Upper lobe of right lung (tissue), 1 donor: ENCODE data around the gene EDARADD. TPM values are rescaled to one million over a fixed set of nuclear protein-coding genes. Genes with fewer than 3 reads are reported as not detected.

Source experiments
- ATAC-seq: fragments of 200-7000 bp; cut with Tn5 transposase; one replicate; pipeline ENCODE4 v1.9.1; 2020; ENCODE audit warnings: mild to moderate bottlenecking, moderate library complexity
- DNase-seq: peaks from one replicate; pipeline ENCODE4 v3.0.0-alpha.2; 2020
- H3K27ac ChIP-seq: fragments of 200-600 bp; one replicate; pipeline ENCODE4 v1.8.0; 2022
- H3K27me3 ChIP-seq: fragments of 200-600 bp; one replicate; pipeline ENCODE4 v1.8.0; 2022; ENCODE audit warnings: mild to moderate bottlenecking
- H3K36me3 ChIP-seq: fragments of 200-600 bp; one replicate; pipeline ENCODE4 v1.8.0; 2022
- H3K4me1 ChIP-seq: fragments of 200-600 bp; one replicate; pipeline ENCODE4 v1.8.0; 2022
- H3K4me3 ChIP-seq: fragments of 200-600 bp; one replicate; pipeline ENCODE4 v1.8.0; 2022; ENCODE audit warnings: mild to moderate bottlenecking
- H3K9me3 ChIP-seq: fragments of 200-600 bp; one replicate; pipeline ENCODE4 v1.8.0; 2022
- intact Hi-C: fragments of 100-400 bp; cut with DNase I; formaldehyde crosslinking; loops from one replicate; pipeline ENCODE4 v1.11.0; 2022
- total RNA-seq: library from RNA; stranded (reverse); fragmentation: NEBNext Ultra II Directional; extraction: Animal tissue kit (Norgen Biotek cat#: 25700); gene quantifications from one replicate; pipeline ENCODE4 v1.2.1, GENCODE V29; 2021
- TF ChIP-seq, protein P1 (sequence below): fragments of 200-600 bp; IDR thresholded peaks from one replicate; pipeline ENCODE4 v1.8.0; 2022; ENCODE audit warnings: antibody characterized with exemption
- donor health status: DM: no; HTN: yes; CAD: no; lungs with severe emphysema.

Gene EDARADD
- total RNA-seq, 1 donor from 2014 or later, result 0.78 TPM

DNA sequence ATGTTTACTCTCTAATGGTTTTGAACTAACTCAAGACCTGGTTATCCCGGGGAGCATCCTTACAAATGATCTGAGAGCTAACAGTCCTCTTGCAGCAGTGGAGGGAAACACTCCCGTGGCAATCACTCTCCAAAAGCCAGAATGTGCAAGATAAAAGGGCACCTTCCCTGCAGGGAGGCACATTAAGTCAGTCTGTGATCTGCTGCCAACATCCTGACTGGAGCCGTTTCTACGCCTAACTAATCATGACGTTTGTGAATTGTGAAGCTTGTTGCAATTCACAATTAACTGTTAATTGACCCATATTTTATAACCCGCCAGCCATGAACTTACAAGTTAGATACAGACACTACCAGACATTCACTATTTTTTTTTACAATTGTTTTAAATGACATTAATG, 77.6 kb downstream of the EDARADD start:
- no peaks in the 10 kb centered on the region for H3K27me3 ChIP-seq
- ATAC-seq (no peak), DNase-seq (no peak)
- H3K27ac ChIP-seq, result no peak overlapping the region
- TF ChIP-seq, protein P1, sequence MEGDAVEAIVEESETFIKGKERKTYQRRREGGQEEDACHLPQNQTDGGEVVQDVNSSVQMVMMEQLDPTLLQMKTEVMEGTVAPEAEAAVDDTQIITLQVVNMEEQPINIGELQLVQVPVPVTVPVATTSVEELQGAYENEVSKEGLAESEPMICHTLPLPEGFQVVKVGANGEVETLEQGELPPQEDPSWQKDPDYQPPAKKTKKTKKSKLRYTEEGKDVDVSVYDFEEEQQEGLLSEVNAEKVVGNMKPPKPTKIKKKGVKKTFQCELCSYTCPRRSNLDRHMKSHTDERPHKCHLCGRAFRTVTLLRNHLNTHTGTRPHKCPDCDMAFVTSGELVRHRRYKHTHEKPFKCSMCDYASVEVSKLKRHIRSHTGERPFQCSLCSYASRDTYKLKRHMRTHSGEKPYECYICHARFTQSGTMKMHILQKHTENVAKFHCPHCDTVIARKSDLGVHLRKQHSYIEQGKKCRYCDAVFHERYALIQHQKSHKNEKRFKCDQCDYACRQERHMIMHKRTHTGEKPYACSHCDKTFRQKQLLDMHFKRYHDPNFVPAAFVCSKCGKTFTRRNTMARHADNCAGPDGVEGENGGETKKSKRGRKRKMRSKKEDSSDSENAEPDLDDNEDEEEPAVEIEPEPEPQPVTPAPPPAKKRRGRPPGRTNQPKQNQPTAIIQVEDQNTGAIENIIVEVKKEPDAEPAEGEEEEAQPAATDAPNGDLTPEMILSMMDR, result no peak
- H3K9me3 ChIP-seq, result no peaks in the 10 kb centered on the region
- no peak overlapping the region for H3K4me3 ChIP-seq
- no peaks in the 10 kb centered on the region for H3K36me3 ChIP-seq
- intact Hi-C loops, result no loop called here
- H3K4me1 ChIP-seq, result no peaks in the 10 kb centered on the region

GRCh38 chr1:236472850-236473788, 79.0 kb downstream of the EDARADD start:
- no peaks in the 10 kb centered on the region for H3K4me1 ChIP-seq
- no peaks in the 10 kb centered on the region for H3K36me3 ChIP-seq
- no peaks in the 10 kb centered on the region for H3K9me3 ChIP-seq
- intact Hi-C loops, result no loop called here
- H3K4me3 ChIP-seq, result no peak overlapping the region
- H3K27ac ChIP-seq, result no peak overlapping the region
- TF ChIP-seq, protein P1, result no peak
- no peak for ATAC-seq
- DNase-seq, result no peak
- no peaks in the 10 kb centered on the region for H3K27me3 ChIP-seq

GRCh38 chr1:236476019-236476418, 81.9 kb downstream of the EDARADD start:
- H3K36me3 ChIP-seq, result no peaks in the 10 kb centered on the region
- DNase-seq (no peak), ATAC-seq (no peak)
- H3K4me1 ChIP-seq, result no peaks in the 10 kb centered on the region
- H3K4me3 ChIP-seq, result no peak overlapping the region
- no peaks in the 10 kb centered on the region for H3K9me3 ChIP-seq
- TF ChIP-seq, protein P1, result no peak
- H3K27ac ChIP-seq, result no peak overlapping the region
- no peaks in the 10 kb centered on the region for H3K27me3 ChIP-seq
- intact Hi-C loops, result no loop called here

DNA sequence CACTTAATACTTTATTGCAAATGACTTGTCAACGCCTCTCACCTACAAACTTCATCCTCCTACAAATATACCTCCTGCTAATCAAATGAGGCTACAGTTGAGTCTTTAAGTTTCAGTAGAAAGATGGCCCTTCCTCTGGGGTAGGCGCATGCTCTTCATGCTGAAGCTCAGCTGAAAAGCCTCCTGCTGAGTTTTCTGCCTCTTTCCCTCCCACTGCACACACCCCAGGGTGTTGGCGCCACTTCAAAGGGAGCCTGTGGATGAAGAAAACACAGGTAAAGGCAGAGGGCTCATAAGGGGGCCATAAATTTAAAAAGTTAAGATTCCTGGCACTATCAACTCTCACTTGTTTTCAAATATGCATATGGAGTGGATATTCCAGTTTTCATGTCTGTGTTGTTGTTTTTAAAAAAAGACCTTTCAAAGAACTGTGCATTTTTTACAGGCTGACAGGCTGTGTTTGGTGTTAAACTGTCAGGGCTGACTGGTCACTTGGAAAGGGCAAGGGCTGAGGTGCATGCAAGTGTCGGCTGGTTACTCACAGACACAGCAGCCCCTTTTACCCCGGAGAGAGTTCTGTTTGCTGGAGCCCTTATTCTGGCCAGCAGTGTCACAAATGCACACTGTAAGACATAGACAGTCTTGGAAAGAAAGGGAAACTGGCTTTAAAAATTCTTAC, 86.8 kb downstream of the EDARADD start:
- no peaks in the 10 kb centered on the region for H3K4me1 ChIP-seq
- DNase-seq, result no peak
- intact Hi-C loops, result no loop called here
- no peak overlapping the region for H3K4me3 ChIP-seq
- no peak for ATAC-seq
- H3K9me3 ChIP-seq, result no peaks in the 10 kb centered on the region
- H3K27me3 ChIP-seq, result no peaks in the 10 kb centered on the region
- no peaks in the 10 kb centered on the region for H3K36me3 ChIP-seq
- H3K27ac ChIP-seq, result no peak overlapping the region
- TF ChIP-seq, protein P1, result no peak

DNA sequence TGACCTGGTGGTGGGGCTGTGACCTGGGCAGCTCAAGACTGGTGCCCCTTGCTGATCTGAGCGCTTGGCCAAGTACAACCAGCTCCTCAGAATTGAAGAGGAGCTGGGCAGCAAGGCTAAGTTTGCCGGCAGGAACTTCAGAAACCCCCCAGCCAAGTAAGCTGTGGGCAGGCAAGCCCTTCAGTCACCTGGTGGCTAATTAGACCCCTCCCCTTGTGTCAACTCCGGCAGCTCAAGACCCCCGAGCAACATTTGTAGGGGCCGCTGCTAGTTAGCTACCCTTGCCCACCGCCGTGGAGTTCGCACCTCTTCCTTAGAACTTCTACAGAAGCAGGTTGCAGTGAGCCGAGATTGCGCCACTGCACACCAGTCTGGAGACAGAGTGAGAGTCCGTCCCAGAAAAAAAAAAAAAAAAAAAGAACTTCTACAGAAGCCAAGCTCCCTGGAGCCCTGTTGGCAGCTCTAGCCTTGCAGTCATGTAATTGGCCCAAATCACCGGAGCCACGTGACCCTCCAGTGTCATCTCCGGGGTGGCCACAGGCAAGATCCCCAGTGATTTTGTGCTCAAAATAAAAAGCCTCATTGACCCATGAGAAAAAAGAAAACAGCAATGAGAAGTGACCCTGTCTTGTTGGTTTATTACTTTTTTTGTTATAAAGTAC, 90.4 kb downstream of the EDARADD start:
- ATAC-seq (no peak), DNase-seq (peak; percentile 28)
- H3K36me3 ChIP-seq, result no peaks in the 10 kb centered on the region
- TF ChIP-seq, protein P1, result no peak
- no peaks in the 10 kb centered on the region for H3K9me3 ChIP-seq
- no peaks in the 10 kb centered on the region for H3K27me3 ChIP-seq
- H3K4me3 ChIP-seq, result no peak overlapping the region
- no peaks in the 10 kb centered on the region for H3K4me1 ChIP-seq
- intact Hi-C loops, result no loop called here
- H3K27ac ChIP-seq, result no peak overlapping the region
